ENCODE data around the gene ERP44.
A peak's percentile ranks its signal among the peaks of the same experiment; 100 is the strongest.
"Not testable (repeated sequence)": the region's sequence is repeated elsewhere in the genome, so short reads cannot be mapped to it uniquely, and the experiment has no call there.

The ERP44 gene

DNA sequence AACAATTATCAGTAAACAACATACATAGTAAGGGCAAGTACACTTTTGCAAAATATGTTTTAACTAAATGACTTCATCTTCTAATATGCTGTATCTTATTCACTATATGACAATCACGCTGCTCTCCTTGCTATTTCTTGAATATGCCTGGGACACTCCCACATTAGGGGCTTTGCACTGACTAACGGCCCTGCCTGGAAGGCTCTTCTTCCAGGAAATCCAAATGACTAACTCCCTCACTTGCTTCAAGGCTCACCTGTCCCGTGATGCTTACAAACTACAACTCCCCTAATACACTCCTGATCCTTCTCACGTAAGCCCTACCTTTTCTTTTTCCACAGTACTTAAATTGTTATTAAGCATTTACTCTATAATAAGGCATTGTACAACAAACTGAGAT lies 10.6 kb downstream of the ERP44 start:
- Histone ChIP-seq H3K27me3 (replicated peaks; ENCODE audit: control insufficient read depth, insufficient read depth, low read length, poor library complexity, severe bottlenecking) (no peaks in the 10 kb centered on the region), H3K4me1 (ENCODE audit: control insufficient read depth, insufficient read depth, low read length, poor library complexity, severe bottlenecking) (peaks cover 28% of the 10 kb centered on the region), H3K9me3 (ENCODE audit: control insufficient read depth, low read length) (no peaks in the 10 kb centered on the region), H3K4me3 (ENCODE audit: insufficient read depth, low read depth, low read length, poor library complexity, severe bottlenecking) (peak overlapping the region; percentile 10), H3K36me3 (ENCODE audit: control insufficient read depth, insufficient read depth, low read length) (no peaks in the 10 kb centered on the region), H3K27ac (ENCODE audit: insufficient read depth, low read length, poor library complexity, severe bottlenecking) (peak overlapping the region; percentile 44)
- no peak for DNase-seq

GRCh38 chr9:100087218-100087617 lies 11.6 kb downstream of the ERP44 start:
- Histone ChIP-seq H3K4me3 (ENCODE audit: insufficient read depth, low read depth, low read length, poor library complexity, severe bottlenecking) (peak overlapping the region; percentile 10), H3K36me3 (ENCODE audit: control insufficient read depth, insufficient read depth, low read length) (no peaks in the 10 kb centered on the region), H3K9me3 (ENCODE audit: control insufficient read depth, low read length) (no peaks in the 10 kb centered on the region), H3K27me3 (replicated peaks; ENCODE audit: control insufficient read depth, insufficient read depth, low read length, poor library complexity, severe bottlenecking) (no peaks in the 10 kb centered on the region), H3K27ac (ENCODE audit: insufficient read depth, low read length, poor library complexity, severe bottlenecking) (peak overlapping the region; percentile 44), H3K4me1 (ENCODE audit: control insufficient read depth, insufficient read depth, low read length, poor library complexity, severe bottlenecking) (peaks cover 31% of the 10 kb centered on the region)
- DNase-seq: peak in 2 of 3 donors; percentile 8 to 15

DNA sequence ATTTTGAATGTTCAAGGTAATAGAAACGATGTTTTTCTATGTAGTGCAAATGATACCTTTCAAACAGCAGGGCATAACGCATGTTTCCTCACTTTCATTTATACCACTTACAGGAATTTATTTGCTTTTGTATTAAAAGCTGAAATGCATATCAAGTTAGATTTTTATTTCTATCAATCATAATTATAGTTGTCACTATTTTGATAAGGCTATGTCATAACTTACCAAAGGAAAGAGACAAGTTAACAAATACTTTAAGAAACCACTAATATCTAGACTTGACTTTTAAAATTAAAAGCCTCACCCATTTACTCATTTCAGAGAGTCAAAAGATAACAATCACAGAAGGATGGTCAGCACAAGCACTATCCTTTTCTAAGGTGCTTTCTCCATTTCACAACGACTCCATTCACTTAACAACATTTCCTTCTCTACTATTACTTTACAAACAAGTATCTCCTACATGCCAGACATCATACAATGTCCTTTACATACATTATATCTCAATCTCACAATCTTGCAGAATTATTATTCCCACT lies 12.6 kb downstream of the ERP44 start:
- no peaks in the 10 kb centered on the region for H3K27me3 ChIP-seq (replicated peaks; ENCODE audit: control insufficient read depth, insufficient read depth, low read length, poor library complexity, severe bottlenecking)
- no peak for DNase-seq
- H3K4me3 ChIP-seq (ENCODE audit: insufficient read depth, low read depth, low read length, poor library complexity, severe bottlenecking): no peak overlapping the region
- no peaks in the 10 kb centered on the region for H3K9me3 ChIP-seq (ENCODE audit: control insufficient read depth, low read length)
- H3K27ac ChIP-seq (ENCODE audit: insufficient read depth, low read length, poor library complexity, severe bottlenecking): no peak overlapping the region
- peaks cover 31% of the 10 kb centered on the region for H3K4me1 ChIP-seq (ENCODE audit: control insufficient read depth, insufficient read depth, low read length, poor library complexity, severe bottlenecking)
- no peaks in the 10 kb centered on the region for H3K36me3 ChIP-seq (ENCODE audit: control insufficient read depth, insufficient read depth, low read length)

- no peak for DNase-seq
- peaks cover 31% of the 10 kb centered on the region for H3K4me1 ChIP-seq (ENCODE audit: control insufficient read depth, insufficient read depth, low read length, poor library complexity, severe bottlenecking)
Observed at GRCh38 chr9:100084734-100085133, 14.1 kb downstream of the ERP44 start.

GRCh38 chr9:100084128-100084453 lies 14.7 kb downstream of the ERP44 start:
- Histone ChIP-seq H3K4me3 (ENCODE audit: insufficient read depth, low read depth, low read length, poor library complexity, severe bottlenecking) (no peak overlapping the region), H3K4me1 (ENCODE audit: control insufficient read depth, insufficient read depth, low read length, poor library complexity, severe bottlenecking) (peaks cover 31% of the 10 kb centered on the region)

More at GRCh38 chr9:100084734-100085133, 14.1 kb downstream of the ERP44 start:
- no peak overlapping the region for H3K27ac ChIP-seq (ENCODE audit: insufficient read depth, low read length, poor library complexity, severe bottlenecking)
- no peaks in the 10 kb centered on the region for H3K27me3 ChIP-seq (replicated peaks; ENCODE audit: control insufficient read depth, insufficient read depth, low read length, poor library complexity, severe bottlenecking)
- H3K36me3 ChIP-seq (ENCODE audit: control insufficient read depth, insufficient read depth, low read length): no peaks in the 10 kb centered on the region
- H3K4me3 ChIP-seq (ENCODE audit: insufficient read depth, low read depth, low read length, poor library complexity, severe bottlenecking): no peak overlapping the region
- no peaks in the 10 kb centered on the region for H3K9me3 ChIP-seq (ENCODE audit: control insufficient read depth, low read length)

GRCh38 chr9:100083448-100084127 lies 15.2 kb downstream of the ERP44 start:
- Histone ChIP-seq H3K4me1 (ENCODE audit: control insufficient read depth, insufficient read depth, low read length, poor library complexity, severe bottlenecking) (peaks cover 31% of the 10 kb centered on the region), H3K36me3 (ENCODE audit: control insufficient read depth, insufficient read depth, low read length) (no peaks in the 10 kb centered on the region), H3K27me3 (replicated peaks; ENCODE audit: control insufficient read depth, insufficient read depth, low read length, poor library complexity, severe bottlenecking) (no peaks in the 10 kb centered on the region), H3K9me3 (ENCODE audit: control insufficient read depth, low read length) (no peaks in the 10 kb centered on the region), H3K27ac (ENCODE audit: insufficient read depth, low read length, poor library complexity, severe bottlenecking) (no peak overlapping the region), H3K4me3 (ENCODE audit: insufficient read depth, low read depth, low read length, poor library complexity, severe bottlenecking) (no peak overlapping the region)
- no peak for DNase-seq

More at GRCh38 chr9:100084128-100084453, 14.7 kb downstream of the ERP44 start:
- no peaks in the 10 kb centered on the region for H3K27me3 ChIP-seq (replicated peaks; ENCODE audit: control insufficient read depth, insufficient read depth, low read length, poor library complexity, severe bottlenecking)
- no peak overlapping the region for H3K27ac ChIP-seq (ENCODE audit: insufficient read depth, low read length, poor library complexity, severe bottlenecking)
- no peak for DNase-seq
- no peaks in the 10 kb centered on the region for H3K36me3 ChIP-seq (ENCODE audit: control insufficient read depth, insufficient read depth, low read length)
- no peaks in the 10 kb centered on the region for H3K9me3 ChIP-seq (ENCODE audit: control insufficient read depth, low read length)

DNA sequence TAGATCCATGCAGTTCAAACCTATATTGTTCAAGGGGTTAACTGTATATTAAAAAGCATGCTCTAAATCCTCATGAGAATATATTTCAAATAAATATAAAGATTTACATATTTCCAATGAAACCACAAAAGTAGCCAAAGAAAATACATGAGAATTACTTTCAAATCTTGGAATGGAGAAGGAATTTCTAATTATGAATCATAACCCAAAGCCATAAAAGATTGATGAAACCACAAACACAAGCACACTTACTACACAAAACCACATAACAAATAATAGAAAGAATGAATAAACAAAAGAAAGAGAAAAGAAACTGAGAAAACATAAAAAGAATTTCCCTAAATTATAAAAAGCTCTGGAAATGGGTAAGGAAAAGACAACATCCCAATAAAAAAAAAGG lies 16.0 kb downstream of the ERP44 start:
- no peak overlapping the region for H3K4me3 ChIP-seq (ENCODE audit: insufficient read depth, low read depth, low read length, poor library complexity, severe bottlenecking)
- H3K27ac ChIP-seq (ENCODE audit: insufficient read depth, low read length, poor library complexity, severe bottlenecking): no peak overlapping the region
- no peaks in the 10 kb centered on the region for H3K9me3 ChIP-seq (ENCODE audit: control insufficient read depth, low read length)
- H3K36me3 ChIP-seq (ENCODE audit: control insufficient read depth, insufficient read depth, low read length): no peaks in the 10 kb centered on the region
- H3K27me3 ChIP-seq (replicated peaks; ENCODE audit: control insufficient read depth, insufficient read depth, low read length, poor library complexity, severe bottlenecking): no peaks in the 10 kb centered on the region
- H3K4me1 ChIP-seq (ENCODE audit: control insufficient read depth, insufficient read depth, low read length, poor library complexity, severe bottlenecking): peaks cover 24% of the 10 kb centered on the region
- DNase-seq: no peak

- not testable (repeated sequence) for H3K27ac ChIP-seq (ENCODE audit: insufficient read depth, low read length, poor library complexity, severe bottlenecking); H3K27me3 ChIP-seq (replicated peaks; ENCODE audit: control insufficient read depth, insufficient read depth, low read length, poor library complexity, severe bottlenecking); DNase-seq; H3K36me3 ChIP-seq (ENCODE audit: control insufficient read depth, insufficient read depth, low read length); H3K4me3 ChIP-seq (ENCODE audit: insufficient read depth, low read depth, low read length, poor library complexity, severe bottlenecking); H3K9me3 ChIP-seq (ENCODE audit: control insufficient read depth, low read length); H3K4me1 ChIP-seq (ENCODE audit: control insufficient read depth, insufficient read depth, low read length, poor library complexity, severe bottlenecking)
Observed at GRCh38 chr9:100076256-100076655, 22.5 kb downstream of the ERP44 start.

DNA sequence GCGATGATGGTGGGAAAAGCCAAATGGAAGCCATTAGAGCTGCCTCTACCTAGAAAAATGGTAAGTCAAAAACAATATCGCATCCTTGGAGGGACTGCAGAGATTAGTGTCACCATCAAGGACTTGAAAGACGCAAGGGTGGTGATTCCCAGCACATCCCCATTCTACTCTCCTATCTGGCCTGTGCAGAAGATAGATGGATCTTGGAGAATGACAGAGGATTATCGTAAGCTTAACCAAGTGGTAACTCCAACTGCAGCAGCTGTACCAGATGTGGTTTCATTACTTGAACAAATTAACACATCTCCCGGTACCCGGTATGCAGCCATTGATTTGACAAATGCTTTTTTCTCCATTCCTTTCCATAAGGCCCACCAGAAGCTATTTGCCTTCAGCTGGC lies 23.8 kb downstream of the ERP44 start:
- no peaks in the 10 kb centered on the region for H3K9me3 ChIP-seq (ENCODE audit: control insufficient read depth, low read length)
- no peak overlapping the region for H3K27ac ChIP-seq (ENCODE audit: insufficient read depth, low read length, poor library complexity, severe bottlenecking)
- H3K4me1 ChIP-seq (ENCODE audit: control insufficient read depth, insufficient read depth, low read length, poor library complexity, severe bottlenecking): no peaks in the 10 kb centered on the region
- no peaks in the 10 kb centered on the region for H3K27me3 ChIP-seq (replicated peaks; ENCODE audit: control insufficient read depth, insufficient read depth, low read length, poor library complexity, severe bottlenecking)
- H3K4me3 ChIP-seq (ENCODE audit: insufficient read depth, low read depth, low read length, poor library complexity, severe bottlenecking): no peak overlapping the region
- DNase-seq: no peak
- H3K36me3 ChIP-seq (ENCODE audit: control insufficient read depth, insufficient read depth, low read length): no peaks in the 10 kb centered on the region

DNA sequence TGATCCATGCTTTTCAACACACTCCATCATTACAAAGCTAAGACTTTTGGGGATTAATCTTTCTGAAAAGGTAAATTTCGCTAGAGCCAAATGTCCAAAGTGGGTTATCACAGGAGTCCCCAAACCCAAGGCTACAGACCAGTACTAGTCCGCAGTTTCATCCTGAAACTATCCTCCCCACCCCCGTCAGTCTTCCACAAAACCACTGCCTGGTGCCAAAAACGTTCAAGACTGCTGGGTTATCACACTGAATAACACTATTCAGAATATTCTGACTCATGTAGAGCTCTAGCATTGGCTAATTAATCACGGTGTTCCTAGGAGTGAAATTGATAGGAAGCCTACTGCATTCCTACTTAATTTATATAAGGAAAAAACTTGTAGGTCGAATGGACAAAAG lies 24.7 kb downstream of the ERP44 start:
- Histone ChIP-seq H3K9me3 (ENCODE audit: control insufficient read depth, low read length) (no peaks in the 10 kb centered on the region), H3K4me1 (ENCODE audit: control insufficient read depth, insufficient read depth, low read length, poor library complexity, severe bottlenecking) (no peaks in the 10 kb centered on the region), H3K27ac (ENCODE audit: insufficient read depth, low read length, poor library complexity, severe bottlenecking) (no peak overlapping the region), H3K36me3 (ENCODE audit: control insufficient read depth, insufficient read depth, low read length) (no peaks in the 10 kb centered on the region), H3K27me3 (replicated peaks; ENCODE audit: control insufficient read depth, insufficient read depth, low read length, poor library complexity, severe bottlenecking) (no peaks in the 10 kb centered on the region), H3K4me3 (ENCODE audit: insufficient read depth, low read depth, low read length, poor library complexity, severe bottlenecking) (no peak overlapping the region)
- no peak for DNase-seq

Data from effector memory CD4-positive, alpha-beta T cell (primary cell).